Keratinocyte (primary cell): Measurements from ENCODE around the gene ATP6V0B.

Source experiments
- CTCF ChIP-seq, 3 experiments: IDR thresholded peaks in 1 of 3; conservative IDR thresholded peaks in 1 of 3; optimal IDR thresholded peaks in 1 of 3; 2 replicates in 2 of 3; 3 replicates in 1 of 3; pipeline versions ENCODE3 to v1.5.1; 2011; ENCODE audit warnings: low read length in 3 of 3, mild to moderate bottlenecking in 3 of 3, moderate library complexity in 2 of 3, control low read depth in 1 of 3, inconsistent platforms in 1 of 3; ENCODE audit not compliant: insufficient read depth in 2 of 3; ENCODE audit errors: extremely low read depth in 1 of 3
- EZH2 ChIP-seq: IDR thresholded peaks from one replicate; pipeline ENCODE4 v1.6.1; 2012; ENCODE audit warnings: inconsistent platforms, mild to moderate bottlenecking, low read length, moderate library complexity

DNA sequence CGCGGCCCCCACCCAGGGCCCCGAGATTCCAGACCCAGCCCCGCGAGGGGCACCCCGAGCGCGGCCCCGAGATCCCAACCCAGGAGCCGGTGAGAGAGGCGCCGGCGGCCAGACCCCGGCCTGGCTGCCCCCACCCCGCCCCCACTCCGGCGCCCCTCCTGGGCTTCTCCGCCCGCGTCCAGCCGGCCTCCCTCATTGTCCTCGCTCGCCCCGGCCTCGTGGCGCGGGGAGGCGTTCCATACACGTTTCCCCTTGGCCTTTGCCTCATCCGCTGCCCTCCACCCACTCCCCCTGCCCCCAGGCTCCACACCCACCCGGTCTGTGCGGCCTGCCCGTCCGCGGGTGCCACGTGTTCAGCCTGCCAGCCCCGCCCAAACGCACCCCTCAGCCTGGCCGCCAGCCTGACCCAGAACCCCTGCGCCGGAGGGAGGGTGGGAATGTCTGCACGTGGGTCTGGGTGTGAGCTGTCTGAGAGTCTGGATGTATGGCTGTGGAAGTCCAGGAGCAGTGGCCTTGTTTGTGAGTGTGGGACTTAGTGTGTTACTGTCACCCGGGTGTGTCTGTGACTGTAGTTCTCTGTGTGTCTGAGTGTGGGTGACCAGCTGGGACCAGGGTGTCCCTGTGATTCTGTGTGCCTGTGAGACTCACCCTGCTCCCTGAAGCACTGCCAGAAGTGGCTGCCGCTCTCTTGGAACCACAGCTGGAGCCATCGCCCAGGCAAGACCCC lies 4.9 kb downstream of the ATP6V0B start:
- TF ChIP-seq EZH2 (no peak), CTCF (optimal IDR thresholded peaks at IDR 0.05 in 1 of 3, IDR thresholded peaks at IDR 0.05 in 1 of 3, conservative IDR thresholded peaks at IDR 0.05 in 1 of 3; ENCODE audit: extremely low read depth in 1 of 3, insufficient read depth in 2 of 3, low read length in 3 of 3) (no peak)
